Neural cell (in vitro differentiated cells): ENCODE data around the gene RPL29. TPM values are rescaled to one million over a fixed set of nuclear protein-coding genes. Genes with fewer than 3 reads are reported as not detected.

ENCODE experiments used
- H2AFZ ChIP-seq: fragments of 200-600, 300-800 bp; sonication (generic), shearing (Covaris generic); 2 replicates; pipeline ENCODE4 v1.6.0; 2014; ENCODE audit warnings: low read depth, mild to moderate bottlenecking, antibody characterized with exemption, low read length, moderate library complexity
- H3F3A ChIP-seq: fragments of 200-600 bp; shearing (Covaris generic); 2 replicates; pipeline ENCODE4 v1.6.1; 2016; ENCODE audit warnings: mild to moderate bottlenecking, moderate library complexity, mixed read lengths, antibody characterized with exemption, low read length; ENCODE audit not compliant: insufficient read depth, poor library complexity, severe bottlenecking
- H3K27ac ChIP-seq: fragments of 200-600, 300-800 bp; sonication (generic), shearing (Covaris generic); 2 replicates; pipeline ENCODE4 v1.5.1; 2014; ENCODE audit warnings: mild to moderate bottlenecking, low read length, moderate library complexity
- H3K27me3 ChIP-seq: fragments of 300-800, 200-600 bp; sonication (generic), shearing (Covaris generic); 2 replicates; pipeline ENCODE4 v1.6.0; 2014; ENCODE audit warnings: mild to moderate bottlenecking, low read depth, low read length, moderate library complexity; ENCODE audit not compliant: insufficient read depth
- H3K36me3 ChIP-seq: fragments of 300-800, 200-600 bp; sonication (generic), shearing (Covaris generic); 2 replicates; pipeline ENCODE4 v1.5.1; 2014; ENCODE audit warnings: mild to moderate bottlenecking, antibody characterized with exemption, low read length, moderate library complexity; ENCODE audit not compliant: insufficient read depth
- H3K4me2 ChIP-seq: fragments of 300-800, 200-600 bp; sonication (generic), shearing (Covaris generic); 2 replicates; pipeline ENCODE4 v1.6.0; 2014; ENCODE audit warnings: mild to moderate bottlenecking, low read length
- H3K4me3 ChIP-seq: fragments of 300-800, 200-600 bp; sonication (generic), shearing (Covaris generic); 2 replicates; pipeline ENCODE4 v1.5.1; 2014; ENCODE audit warnings: mild to moderate bottlenecking, low read length, moderate library complexity
- H3K79me2 ChIP-seq: fragments of 200-600 bp; shearing (Covaris generic); replicated peaks from 2 replicates; pipeline ENCODE4 v1.6.0; 2014; ENCODE audit warnings: mild to moderate bottlenecking, low read length, moderate library complexity; ENCODE audit not compliant: insufficient read depth
- H3K9ac ChIP-seq: fragments of 300-800, 200-600 bp; sonication (generic), shearing (Covaris generic); 2 replicates; pipeline ENCODE4 v1.6.1; 2016; ENCODE audit warnings: mild to moderate bottlenecking, low read length, mixed read lengths
- H3K9me2 ChIP-seq: fragments of 200-600 bp; shearing (Covaris generic); 2 replicates; pipeline ENCODE4 v1.6.1; 2016; ENCODE audit warnings: mild to moderate bottlenecking, low read length, mixed read lengths; ENCODE audit not compliant: insufficient read depth
- H3K9me3 ChIP-seq: fragments of 200-600, 300-800 bp; sonication (generic), shearing (Covaris generic); 2 replicates; pipeline ENCODE4 v1.6.1; 2016; ENCODE audit warnings: mild to moderate bottlenecking, mixed run types, low read length, moderate library complexity, mixed read lengths
- H4K20me1 ChIP-seq: fragments of 200-600 bp; shearing (Covaris generic); 2 replicates; pipeline ENCODE4 v1.6.1; 2016; ENCODE audit warnings: mild to moderate bottlenecking, mixed run types; ENCODE audit not compliant: insufficient read depth
- EP300 ChIP-seq: fragments of 450-650 bp; conservative IDR thresholded peaks from 2 replicates; pipeline ENCODE4 v1.6.1; 2014; ENCODE audit warnings: antibody characterized with exemption, mild to moderate bottlenecking, moderate library complexity; ENCODE audit not compliant: poor library complexity, severe bottlenecking
- EZH2 ChIP-seq: fragments of 200-600, 300-800 bp; shearing (Covaris generic), sonication (generic); IDR thresholded peaks from 2 replicates; pipeline ENCODE4 v1.6.1; 2014; ENCODE audit warnings: antibody characterized with exemption, low read length, borderline replicate concordance, mild to moderate bottlenecking; ENCODE audit not compliant: insufficient read depth, poor library complexity, severe bottlenecking
- MXI1 ChIP-seq: fragments of 450-650 bp; conservative IDR thresholded peaks from 2 replicates; pipeline ENCODE4 v1.6.1; 2014; ENCODE audit warnings: antibody characterized with exemption, mild to moderate bottlenecking; ENCODE audit not compliant: poor library complexity, severe bottlenecking
- POLR2AphosphoS5 ChIP-seq: IDR thresholded peaks from 2 replicates; pipeline ENCODE4 v1.6.1; 2012
- RAD21 ChIP-seq: fragments of 450-650 bp; conservative IDR thresholded peaks from 2 replicates; pipeline ENCODE4 v1.6.1; 2014; ENCODE audit warnings: antibody characterized with exemption, mild to moderate bottlenecking, moderate library complexity
- SMC3 ChIP-seq: fragments of 450-650 bp; conservative IDR thresholded peaks from 2 replicates; pipeline ENCODE4 v1.6.1; 2014; ENCODE audit warnings: antibody characterized with exemption, mild to moderate bottlenecking, moderate library complexity; ENCODE audit not compliant: poor library complexity
- TAF1 ChIP-seq: IDR thresholded peaks from 2 replicates; pipeline ENCODE4 v1.6.1; 2012; ENCODE audit warnings: low read depth
- polyA plus RNA-seq: library from polyadenylated mRNA; depleted of rRNA; stranded (reverse); fragments of >200 nt; gene quantifications from 2 replicates; pipeline ENCODE4 v1.2.3, GENCODE V29; 2014
- small RNA-seq, 3 experiments: library from RNA; depleted of rRNA; stranded (forward); fragments of <200 nt; gene quantifications; one replicate each; pipeline ENCODE3, GENCODE V24; 2012
- TF ChIP-seq, protein P1 (sequence below): IDR thresholded peaks from 2 replicates; pipeline ENCODE4 v1.6.1; 2012; ENCODE audit warnings: borderline replicate concordance
- TF ChIP-seq, protein P2 (sequence below): fragments of 450-650 bp; IDR thresholded peaks from 2 replicates; pipeline ENCODE4 v1.5.1; 2014; ENCODE audit warnings: antibody characterized with exemption, mild to moderate bottlenecking, moderate library complexity; ENCODE audit not compliant: poor library complexity, severe bottlenecking

RPL29 gene
- polyA plus RNA-seq, 1 donor from 2014 or later, result 846 TPM

GRCh38 chr3:51944451-51945021 is 51.2 kb downstream of the RPL29 start:
- no peaks in the 10 kb centered on the region for H3K9me3 ChIP-seq
- H3K36me3 ChIP-seq, result no peaks in the 10 kb centered on the region
- H3F3A ChIP-seq, result no peaks in the 10 kb centered on the region
- H3K9ac ChIP-seq, result no peak overlapping the region
- H3K4me2 ChIP-seq, result no peak overlapping the region
- no peaks in the 10 kb centered on the region for H3K27me3 ChIP-seq
- no peaks in the 10 kb centered on the region for H3K9me2 ChIP-seq
- no peak overlapping the region for H3K27ac ChIP-seq
- no peak for TF ChIP-seq POLR2AphosphoS5
- no peak for TF ChIP-seq RAD21
- no peak for TF ChIP-seq TAF1
- TF ChIP-seq, protein P1, sequence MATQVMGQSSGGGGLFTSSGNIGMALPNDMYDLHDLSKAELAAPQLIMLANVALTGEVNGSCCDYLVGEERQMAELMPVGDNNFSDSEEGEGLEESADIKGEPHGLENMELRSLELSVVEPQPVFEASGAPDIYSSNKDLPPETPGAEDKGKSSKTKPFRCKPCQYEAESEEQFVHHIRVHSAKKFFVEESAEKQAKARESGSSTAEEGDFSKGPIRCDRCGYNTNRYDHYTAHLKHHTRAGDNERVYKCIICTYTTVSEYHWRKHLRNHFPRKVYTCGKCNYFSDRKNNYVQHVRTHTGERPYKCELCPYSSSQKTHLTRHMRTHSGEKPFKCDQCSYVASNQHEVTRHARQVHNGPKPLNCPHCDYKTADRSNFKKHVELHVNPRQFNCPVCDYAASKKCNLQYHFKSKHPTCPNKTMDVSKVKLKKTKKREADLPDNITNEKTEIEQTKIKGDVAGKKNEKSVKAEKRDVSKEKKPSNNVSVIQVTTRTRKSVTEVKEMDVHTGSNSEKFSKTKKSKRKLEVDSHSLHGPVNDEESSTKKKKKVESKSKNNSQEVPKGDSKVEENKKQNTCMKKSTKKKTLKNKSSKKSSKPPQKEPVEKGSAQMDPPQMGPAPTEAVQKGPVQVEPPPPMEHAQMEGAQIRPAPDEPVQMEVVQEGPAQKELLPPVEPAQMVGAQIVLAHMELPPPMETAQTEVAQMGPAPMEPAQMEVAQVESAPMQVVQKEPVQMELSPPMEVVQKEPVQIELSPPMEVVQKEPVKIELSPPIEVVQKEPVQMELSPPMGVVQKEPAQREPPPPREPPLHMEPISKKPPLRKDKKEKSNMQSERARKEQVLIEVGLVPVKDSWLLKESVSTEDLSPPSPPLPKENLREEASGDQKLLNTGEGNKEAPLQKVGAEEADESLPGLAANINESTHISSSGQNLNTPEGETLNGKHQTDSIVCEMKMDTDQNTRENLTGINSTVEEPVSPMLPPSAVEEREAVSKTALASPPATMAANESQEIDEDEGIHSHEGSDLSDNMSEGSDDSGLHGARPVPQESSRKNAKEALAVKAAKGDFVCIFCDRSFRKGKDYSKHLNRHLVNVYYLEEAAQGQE, result no peak
- TF ChIP-seq, protein P2, sequence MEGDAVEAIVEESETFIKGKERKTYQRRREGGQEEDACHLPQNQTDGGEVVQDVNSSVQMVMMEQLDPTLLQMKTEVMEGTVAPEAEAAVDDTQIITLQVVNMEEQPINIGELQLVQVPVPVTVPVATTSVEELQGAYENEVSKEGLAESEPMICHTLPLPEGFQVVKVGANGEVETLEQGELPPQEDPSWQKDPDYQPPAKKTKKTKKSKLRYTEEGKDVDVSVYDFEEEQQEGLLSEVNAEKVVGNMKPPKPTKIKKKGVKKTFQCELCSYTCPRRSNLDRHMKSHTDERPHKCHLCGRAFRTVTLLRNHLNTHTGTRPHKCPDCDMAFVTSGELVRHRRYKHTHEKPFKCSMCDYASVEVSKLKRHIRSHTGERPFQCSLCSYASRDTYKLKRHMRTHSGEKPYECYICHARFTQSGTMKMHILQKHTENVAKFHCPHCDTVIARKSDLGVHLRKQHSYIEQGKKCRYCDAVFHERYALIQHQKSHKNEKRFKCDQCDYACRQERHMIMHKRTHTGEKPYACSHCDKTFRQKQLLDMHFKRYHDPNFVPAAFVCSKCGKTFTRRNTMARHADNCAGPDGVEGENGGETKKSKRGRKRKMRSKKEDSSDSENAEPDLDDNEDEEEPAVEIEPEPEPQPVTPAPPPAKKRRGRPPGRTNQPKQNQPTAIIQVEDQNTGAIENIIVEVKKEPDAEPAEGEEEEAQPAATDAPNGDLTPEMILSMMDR, result no peak
- no peak for TF ChIP-seq SMC3
- no peak for TF ChIP-seq EP300
- no peak for TF ChIP-seq EZH2
- TF ChIP-seq MXI1, result no peak
- H4K20me1 ChIP-seq, result no peaks in the 10 kb centered on the region
- no peak overlapping the region for H2AFZ ChIP-seq
- H3K79me2 ChIP-seq, result no peaks in the 10 kb centered on the region
- H3K4me3 ChIP-seq, result no peak overlapping the region

Small RNA genes lying within 50 kb of the gene (small RNA-seq; reads per million reads assigned to genes)
- 0 reads per million in 3 experiments for gene AC115284.1

Other genes with a start within 250 kb of the RPL29 start
- not detected in 2 replicates for gene IQCF6, start 216.7 kb downstream of the RPL29 start, polyA plus RNA-seq
- not detected in 2 replicates for gene IQCF2, start 134.3 kb downstream of the RPL29 start, polyA plus RNA-seq
- not detected in 2 replicates for gene IQCF5, start 120.3 kb downstream of the RPL29 start, polyA plus RNA-seq
- gene IQCF1, start 92.5 kb downstream of the RPL29 start, polyA plus RNA-seq, result not detected in 2 replicates
- gene RRP9, start 54.0 kb downstream of the RPL29 start, polyA plus RNA-seq, result 26.8 and 26.9 TPM in 2 replicates
- gene PARP3, start 53.5 kb downstream of the RPL29 start, polyA plus RNA-seq, result 5.3 and 5.6 TPM in 2 replicates
- not detected in 2 replicates for gene GPR62, start 40.5 kb downstream of the RPL29 start, polyA plus RNA-seq
- gene PCBP4, start 28.4 kb downstream of the RPL29 start, polyA plus RNA-seq, result 251 and 327 TPM in 2 replicates
- gene ABHD14B, start 21.8 kb downstream of the RPL29 start, polyA plus RNA-seq, result 0.50 and 0.81 TPM in 2 replicates
- gene ABHD14A, start 20.8 kb downstream of the RPL29 start, polyA plus RNA-seq, result 57.8 and 75.8 TPM in 2 replicates
- gene ACY1, start 12.4 kb downstream of the RPL29 start, polyA plus RNA-seq, result 14.4 and 17.9 TPM in 2 replicates
- 8.5 and 9.3 TPM in 2 replicates for gene DUSP7, start 60.7 kb upstream of the RPL29 start, polyA plus RNA-seq
- 0.96 and 1.3 TPM in 2 replicates for gene POC1A, start 158.5 kb upstream of the RPL29 start, polyA plus RNA-seq
- gene ALAS1, start 202.3 kb upstream of the RPL29 start, polyA plus RNA-seq, result 66.0 and 66.7 TPM in 2 replicates
- not detected in 2 replicates for gene TLR9, start 229.8 kb upstream of the RPL29 start, polyA plus RNA-seq
- gene TWF2, start 243.3 kb upstream of the RPL29 start, polyA plus RNA-seq, result 58.5 and 61.7 TPM in 2 replicates
- gene PPM1M, start 249.9 kb upstream of the RPL29 start, polyA plus RNA-seq, result 1.1 and 1.6 TPM in 2 replicates